ENCODE results near the gene SPOP.

Gene SPOP

GRCh38 chr17:49630113-49630900, 47.6 kb downstream of the SPOP start:
- Histone ChIP-seq H3K4me3 (no peak overlapping the region), H3K27ac (peak overlapping the region in 1 of 21 experiments; percentile 49)

GRCh38 chr17:49629447-49629846, 48.5 kb downstream of the SPOP start:
- Histone ChIP-seq H3K4me3 (no peak overlapping the region), H3K27ac (peak overlapping the region in 3 of 21 experiments; percentile 8 to 43 (median 27))

DNA sequence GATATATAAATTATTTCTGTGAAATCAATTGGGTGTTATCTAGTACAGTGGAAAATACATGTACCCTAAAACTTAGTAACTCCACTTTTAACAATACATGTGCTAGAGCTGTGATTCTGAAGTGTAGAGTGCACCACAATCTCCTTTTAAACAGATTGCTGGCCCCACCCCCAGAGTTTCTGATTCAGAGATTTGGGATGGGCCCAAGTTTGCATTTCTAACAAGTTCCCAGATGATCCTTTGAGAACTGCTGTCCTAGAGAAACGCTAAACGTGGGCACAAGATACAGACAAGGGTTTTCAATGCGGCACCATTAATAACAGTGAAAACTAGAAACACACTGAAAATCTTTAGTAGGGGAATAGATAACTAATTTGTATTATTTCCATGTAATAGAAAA, 53.0 kb downstream of the SPOP start:
- no peak overlapping the region for H3K4me3 ChIP-seq
- H3K27ac ChIP-seq: no peak overlapping the region

DNA sequence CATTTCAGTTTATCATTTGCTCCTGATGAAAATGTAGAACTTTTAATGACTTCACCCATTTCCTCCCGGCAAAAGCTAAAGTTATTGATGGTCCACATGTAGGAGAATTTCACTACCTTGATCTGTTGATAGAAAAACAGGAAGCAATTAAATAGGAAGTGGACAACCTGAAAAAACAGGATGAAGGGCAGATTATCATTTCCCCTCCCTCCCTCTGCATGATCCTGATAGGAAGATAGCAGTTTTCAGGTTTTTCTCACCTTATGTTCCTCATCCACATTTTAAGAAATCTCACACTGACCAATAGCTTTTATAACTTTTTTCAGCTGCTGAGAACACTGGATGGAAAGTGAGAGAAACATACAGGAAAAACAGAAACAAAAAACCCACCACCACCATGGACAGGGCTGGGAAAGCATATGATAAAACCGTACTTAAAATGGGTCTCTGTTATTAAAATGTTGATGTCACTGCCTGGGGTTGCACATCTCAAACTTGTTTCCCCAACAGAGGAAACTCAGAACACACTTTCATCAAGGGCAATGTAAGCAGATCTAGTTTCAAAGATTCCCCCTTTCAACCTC, 55.9 kb downstream of the SPOP start:
- Histone ChIP-seq H3K4me3 (no peak overlapping the region), H3K27ac (no peak overlapping the region)

- Histone ChIP-seq H3K4me3 (no peak overlapping the region), H3K27ac (no peak overlapping the region)
These were observed 56.5 kb downstream of the SPOP start for GRCh38 chr17:49621420-49621819.

DNA sequence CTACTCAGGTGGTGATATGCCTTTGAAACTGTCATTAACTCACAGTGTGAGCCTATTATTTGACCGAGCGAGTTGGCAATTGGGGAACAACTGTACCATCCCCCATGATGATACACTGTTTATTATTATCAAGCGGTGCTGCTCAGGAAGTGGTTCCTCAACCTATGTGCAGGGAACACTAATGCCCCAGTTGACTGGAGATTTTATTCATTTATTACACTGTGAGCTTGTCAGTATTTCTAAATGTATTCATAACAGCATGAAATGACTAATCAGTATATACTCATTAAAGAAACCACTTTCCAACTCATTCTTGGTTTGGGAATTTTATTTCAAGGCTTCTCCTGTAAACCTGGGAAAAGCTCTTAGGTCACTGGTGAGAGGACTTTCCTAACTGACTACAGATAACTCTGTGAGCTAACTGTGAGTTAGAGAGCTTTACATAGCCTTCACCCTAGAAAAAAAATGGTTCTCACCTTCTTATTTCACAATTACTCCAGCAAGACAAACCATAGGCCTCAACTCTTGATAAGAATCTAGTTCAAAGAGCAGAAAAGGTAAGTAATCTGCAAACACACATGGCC, 59.8 kb downstream of the SPOP start:
- H3K4me3 ChIP-seq: no peak overlapping the region
- H3K27ac ChIP-seq: peak overlapping the region in 6 of 21 experiments; percentile 2 to 66 (median 30)

- H3K27ac ChIP-seq: peak overlapping the region in 10 of 21 experiments; percentile 3 to 61 (median 34)
These were observed 61.2 kb downstream of the SPOP start for GRCh38 chr17:49616601-49617131.

DNA sequence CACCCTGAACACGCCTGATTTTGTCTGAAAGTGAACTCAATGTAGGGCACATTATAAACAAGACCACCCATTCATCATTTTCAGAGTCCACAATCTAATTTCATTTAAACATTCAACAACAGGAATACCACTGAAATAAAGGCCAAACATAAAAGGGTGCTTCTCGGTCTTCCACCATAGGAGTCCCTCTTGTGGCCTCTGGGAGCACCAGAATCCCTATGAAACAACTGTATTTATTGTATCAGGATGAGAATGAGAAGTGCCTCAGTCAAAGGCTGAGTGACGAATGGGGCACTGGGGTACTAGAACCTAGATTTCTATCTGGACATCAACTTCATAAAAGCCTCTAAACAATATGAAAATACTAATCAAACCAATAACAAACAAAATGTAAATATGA, 61.8 kb downstream of the SPOP start:
- Histone ChIP-seq H3K27ac (peak overlapping the region in 6 of 21 experiments; percentile 3 to 61 (median 18)), H3K4me3 (no peak overlapping the region)

More at GRCh38 chr17:49616601-49617131, 61.2 kb downstream of the SPOP start:
- no peak overlapping the region for H3K4me3 ChIP-seq

DNA sequence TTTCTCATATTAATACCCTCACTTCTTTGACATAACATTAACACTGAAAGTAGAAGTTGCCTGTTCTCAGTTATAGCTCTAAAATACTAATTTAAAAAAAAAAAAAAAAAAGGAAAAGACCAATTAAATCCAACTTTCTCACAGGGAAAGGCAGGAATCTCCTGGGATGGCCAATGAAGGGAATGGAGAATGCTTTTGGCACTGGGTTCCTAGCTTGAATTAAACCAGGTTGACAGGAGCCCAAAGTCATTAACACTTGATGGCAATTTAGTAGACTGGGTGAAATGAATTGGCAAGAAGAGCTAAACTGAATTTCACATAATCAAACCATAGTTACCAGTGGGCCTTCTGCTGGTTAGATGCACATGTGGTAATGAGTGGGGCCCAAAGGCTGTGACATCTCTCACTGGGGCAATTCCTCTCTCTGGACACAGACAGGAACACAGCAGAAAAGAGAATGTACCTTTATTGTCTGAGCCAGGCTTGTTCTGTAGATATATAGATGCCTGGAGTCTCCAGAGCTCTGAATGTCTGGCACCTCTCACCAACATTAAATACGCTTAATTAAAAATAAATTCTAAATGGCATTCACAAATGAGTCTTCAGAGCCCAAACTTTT, 64.6 kb downstream of the SPOP start:
- no peak overlapping the region for H3K4me3 ChIP-seq
- H3K27ac ChIP-seq: no peak overlapping the region

DNA sequence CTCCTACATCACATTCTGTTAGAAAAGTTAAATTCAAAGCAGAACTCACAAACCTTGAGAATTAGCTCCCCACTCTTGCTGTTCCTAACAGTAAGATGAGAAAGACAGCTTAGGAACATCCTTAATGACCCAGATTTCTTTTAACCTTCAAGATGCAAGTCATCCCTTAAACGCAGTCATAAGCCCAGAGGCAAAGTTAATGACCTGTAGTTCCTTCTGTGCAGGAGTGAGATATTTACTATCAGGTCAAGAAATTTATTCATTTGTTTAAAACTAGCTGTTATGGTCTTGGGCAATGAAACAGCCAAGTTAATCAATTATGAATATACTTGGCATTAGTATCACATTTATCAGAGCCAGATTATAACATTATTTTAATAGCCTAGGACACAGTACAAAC, 65.2 kb downstream of the SPOP start:
- no peak overlapping the region for H3K27ac ChIP-seq

GRCh38 chr17:49610883-49611584, 66.9 kb downstream of the SPOP start:
- H3K27ac ChIP-seq: peak overlapping the region in 2 of 21 experiments; percentile 12 to 27
- H3K4me3 ChIP-seq: no peak overlapping the region

More for the DNA sequence above, 65.2 kb downstream of the SPOP start:
- no peak overlapping the region for H3K4me3 ChIP-seq

DNA sequence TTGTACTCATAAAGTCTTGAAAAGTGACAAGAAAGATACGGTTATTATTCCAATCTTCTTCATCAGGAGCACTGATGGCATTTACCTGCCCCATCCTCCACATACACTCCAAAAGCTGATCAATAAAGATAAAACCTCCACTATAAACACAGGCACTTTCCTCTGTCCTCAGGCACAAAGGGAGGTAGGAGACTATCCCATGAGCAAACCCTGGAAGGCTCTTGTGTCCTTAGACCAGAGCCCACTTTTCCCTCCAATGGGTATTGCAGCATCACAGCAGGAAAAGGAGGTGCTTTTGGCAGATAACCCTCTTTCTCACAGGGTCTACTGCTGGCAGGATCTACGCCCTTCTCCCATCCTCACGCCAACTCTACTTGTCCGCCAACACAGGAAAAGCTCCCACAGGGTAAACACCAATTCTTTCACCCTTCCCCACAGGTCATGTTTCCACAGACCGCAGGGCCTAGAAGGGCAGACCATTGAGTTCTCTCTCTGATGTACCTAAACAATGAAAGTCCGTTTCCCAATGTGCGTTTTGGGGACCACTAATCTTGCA, 73.5 kb downstream of the SPOP start:
- no peak overlapping the region for H3K4me3 ChIP-seq
- H3K27ac ChIP-seq: peak overlapping the region in 1 of 21 experiments; percentile 49

- H3K27ac ChIP-seq: peak overlapping the region in 4 of 21 experiments; percentile 4 to 49 (median 38)
- H3K4me3 ChIP-seq: no peak overlapping the region
These were observed 74.2 kb downstream of the SPOP start for GRCh38 chr17:49603720-49604119.

- peak overlapping the region in 5 of 21 experiments; percentile 4 to 49 (median 36) for H3K27ac ChIP-seq
- no peak overlapping the region for H3K4me3 ChIP-seq
These were observed 74.7 kb downstream of the SPOP start for GRCh38 chr17:49603238-49603637.

GRCh38 chr17:49602783-49603182, 75.1 kb downstream of the SPOP start:
- Histone ChIP-seq H3K4me3 (no peak overlapping the region), H3K27ac (peak overlapping the region in 5 of 21 experiments; percentile 10 to 48 (median 24))

DNA sequence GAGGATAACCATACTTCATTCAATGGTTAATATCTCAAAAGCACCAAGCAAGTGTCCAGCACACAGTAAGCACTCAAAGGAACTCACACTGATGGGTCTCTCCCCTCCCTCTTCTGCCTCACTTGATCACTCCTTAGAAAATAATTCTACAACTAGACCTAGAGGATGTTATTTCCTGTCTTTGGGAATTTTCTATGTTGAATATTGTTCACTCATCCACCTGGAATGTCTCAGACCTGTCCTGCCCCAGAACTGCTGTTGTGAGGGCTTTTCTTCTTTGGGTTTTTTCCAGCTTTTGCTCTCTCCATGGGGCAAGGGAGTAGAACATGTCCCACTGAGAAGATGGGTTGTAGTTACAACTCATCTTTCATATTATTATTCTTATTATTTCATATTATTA, 76.9 kb downstream of the SPOP start:
- H3K27ac ChIP-seq: no peak overlapping the region
- no peak overlapping the region for H3K4me3 ChIP-seq

DNA sequence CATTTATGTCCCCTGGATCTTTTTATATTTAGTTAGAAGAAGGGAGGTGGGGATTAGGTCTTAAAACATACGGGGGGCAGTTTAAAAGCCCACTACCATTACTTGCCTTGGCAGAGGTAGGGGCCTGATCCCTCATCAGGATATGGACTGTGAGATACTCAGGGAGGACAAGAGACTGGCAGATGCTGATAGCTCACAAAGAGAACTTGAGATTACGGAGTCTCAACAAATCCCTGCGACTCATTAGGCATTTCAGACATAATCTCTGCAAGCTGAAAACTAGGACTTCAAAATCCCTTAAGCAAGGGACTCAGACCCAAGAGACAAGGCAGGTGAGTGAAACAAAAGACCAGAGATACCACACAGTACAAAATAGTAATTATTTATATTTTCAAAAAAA, 79.0 kb downstream of the SPOP start:
- no peak overlapping the region for H3K4me3 ChIP-seq

DNA sequence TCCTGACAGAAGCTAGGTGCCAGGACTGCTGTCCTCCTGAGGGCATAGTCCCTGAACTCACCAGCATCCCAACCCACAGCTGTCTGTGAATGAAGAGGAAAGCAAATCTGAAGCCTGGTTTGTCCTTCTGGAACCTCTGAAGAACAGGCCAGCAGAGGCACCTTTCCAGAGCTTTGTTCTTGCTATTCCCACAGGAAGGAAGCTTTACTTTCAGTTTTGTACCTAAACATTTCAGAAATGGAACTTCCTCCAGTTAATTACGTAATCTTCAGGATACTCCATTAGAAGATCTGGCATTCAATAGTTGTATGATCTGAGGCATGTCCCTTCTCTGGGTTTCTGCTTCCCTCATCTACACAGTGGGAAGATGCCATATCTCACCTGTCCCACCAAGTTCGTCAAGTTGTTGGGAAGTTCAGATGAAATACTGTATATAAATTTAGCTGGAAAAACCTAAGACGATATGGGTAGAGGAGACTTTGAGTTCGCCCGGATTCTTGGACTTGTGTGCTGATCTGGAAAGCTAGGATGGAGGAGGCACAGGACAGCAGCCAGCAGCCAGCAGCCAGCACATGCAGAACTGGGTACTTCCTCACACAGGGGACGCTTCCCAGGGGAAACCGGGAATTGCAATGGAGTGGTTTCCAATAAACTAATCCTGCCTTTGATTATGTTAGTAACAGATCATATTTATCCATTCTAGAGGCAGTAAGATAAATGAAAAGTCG, 79.8 kb downstream of the SPOP start:
- Histone ChIP-seq H3K4me3 (no peak overlapping the region), H3K27ac (no peak overlapping the region)

More for the DNA sequence above, 79.0 kb downstream of the SPOP start:
- no peak overlapping the region for H3K27ac ChIP-seq

- H3K4me3 ChIP-seq: no peak overlapping the region
- H3K27ac ChIP-seq: no peak overlapping the region
These were observed 80.5 kb downstream of the SPOP start for GRCh38 chr17:49597436-49597835.
